Umbilical cord (tissue), 2 donors: ENCODE results near the gene BACH2. TPM values are rescaled to one million over a fixed set of nuclear protein-coding genes. Genes with fewer than 3 reads are reported as not detected.
A peak's percentile ranks its signal among the peaks of the same experiment; 100 is the strongest.
"Not testable (repeated sequence)": the region's sequence is repeated elsewhere in the genome, so short reads cannot be mapped to it uniquely, and the experiment has no call there.

ENCODE experiments used
- DNase-seq: peaks from one replicate; pipeline ENCODE4 v3.0.0-alpha.2; 2015; ENCODE audit warnings: low spot score
- total RNA-seq: library from RNA; depleted of rRNA; stranded (reverse); fragments of >200 nt; gene quantifications from one replicate; pipeline ENCODE4 v1.2.3, GENCODE V29; 2014; ENCODE audit warnings: low replicate concordance; ENCODE audit not compliant: insufficient read depth

BACH2 gene
- total RNA-seq, 1 donor from 2014 or later = 7.9 TPM

DNA sequence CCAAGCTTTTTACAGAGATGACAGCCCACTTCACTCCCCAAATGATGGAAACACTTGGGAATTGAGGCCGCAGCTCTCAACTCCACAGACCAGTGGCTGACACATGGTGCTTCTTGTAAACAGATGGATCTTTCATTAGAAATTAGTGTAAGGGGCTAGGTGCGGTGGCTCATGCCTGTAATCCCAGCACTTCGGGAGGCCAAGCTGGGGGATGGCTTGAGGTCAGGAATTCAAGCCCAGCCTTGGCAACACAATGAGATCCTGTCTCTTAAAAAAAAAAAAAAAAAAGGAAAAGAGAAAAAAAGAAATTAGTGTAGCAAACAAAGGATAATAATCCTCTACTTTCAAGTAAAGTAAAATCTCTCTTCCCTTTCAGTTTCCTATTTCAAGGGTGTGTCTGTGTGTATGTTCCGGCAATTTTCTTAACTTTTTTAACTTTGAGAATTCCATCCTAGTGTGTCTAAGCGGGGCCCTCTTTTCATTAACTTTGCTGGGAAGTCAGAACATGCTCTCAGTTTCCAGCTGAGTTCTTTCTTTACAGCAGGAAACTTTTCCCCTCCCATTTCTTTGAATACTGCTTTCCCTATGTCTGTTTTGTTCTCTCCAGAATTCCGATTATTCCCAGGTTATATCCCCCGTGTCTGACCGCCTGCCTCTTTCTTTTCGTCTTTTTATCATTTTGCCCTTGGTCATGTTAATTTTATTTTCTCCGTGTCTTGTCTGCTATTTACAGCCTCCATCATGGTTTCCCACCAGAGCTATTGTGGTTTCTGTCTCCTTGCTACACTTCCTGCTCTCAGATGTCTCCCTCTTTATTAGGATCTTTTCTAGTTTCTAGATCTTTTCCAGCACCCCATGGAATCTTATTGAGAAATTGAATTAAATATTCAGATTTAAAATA, 386.4 kb downstream of the BACH2 start:
- not testable (repeated sequence) for DNase-seq

GRCh38 chr6:89895276-89895874, 401.3 kb downstream of the BACH2 start:
- peak; percentile 76 for DNase-seq

DNA sequence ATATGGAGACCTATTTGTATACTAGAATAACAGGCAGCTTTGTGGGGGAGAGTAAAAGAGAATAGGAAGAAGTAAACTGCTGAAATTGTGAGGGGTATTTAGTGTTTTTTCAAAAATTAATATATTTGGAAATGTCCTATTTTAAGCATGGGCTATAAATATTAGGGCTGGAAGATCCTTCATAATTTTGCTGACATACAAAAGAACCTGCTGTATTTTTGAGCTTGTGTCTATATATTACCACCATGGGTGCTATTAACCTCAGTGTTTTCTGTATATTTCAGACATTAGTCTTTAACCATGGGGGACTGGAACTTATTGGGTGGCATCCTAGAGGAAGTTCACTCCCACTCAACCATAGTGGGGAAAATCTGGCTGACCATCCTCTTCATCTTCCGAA, 402.5 kb downstream of the BACH2 start, which contains the start of gene GJA10:
Gene GJA10 (plus strand): TSS at position 301 of the 400 bp plus-strand sequence. CDS start 0 bp downstream, at position 301.
- no peak for DNase-seq

DNA sequence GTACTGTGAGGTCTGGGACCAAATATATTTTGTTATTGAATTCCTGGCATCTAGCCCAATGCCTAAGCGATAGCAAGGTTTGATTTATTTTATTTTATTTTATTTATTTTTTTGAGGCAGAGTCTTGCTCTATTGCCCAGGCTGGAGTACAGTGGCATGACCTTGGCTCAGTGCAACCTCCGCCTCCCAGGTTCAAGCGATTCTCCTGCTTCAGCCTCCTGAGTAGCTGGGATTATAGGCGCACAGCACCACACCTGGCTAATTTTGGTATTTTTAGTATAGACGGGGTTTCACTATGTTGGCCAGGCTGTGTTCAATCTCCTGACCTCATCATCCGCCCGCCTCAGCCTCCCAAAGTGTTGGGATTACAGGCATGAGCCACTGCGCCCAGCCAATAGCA, 404.1 kb downstream of the BACH2 start:
- DNase-seq = not testable (repeated sequence)

DNA sequence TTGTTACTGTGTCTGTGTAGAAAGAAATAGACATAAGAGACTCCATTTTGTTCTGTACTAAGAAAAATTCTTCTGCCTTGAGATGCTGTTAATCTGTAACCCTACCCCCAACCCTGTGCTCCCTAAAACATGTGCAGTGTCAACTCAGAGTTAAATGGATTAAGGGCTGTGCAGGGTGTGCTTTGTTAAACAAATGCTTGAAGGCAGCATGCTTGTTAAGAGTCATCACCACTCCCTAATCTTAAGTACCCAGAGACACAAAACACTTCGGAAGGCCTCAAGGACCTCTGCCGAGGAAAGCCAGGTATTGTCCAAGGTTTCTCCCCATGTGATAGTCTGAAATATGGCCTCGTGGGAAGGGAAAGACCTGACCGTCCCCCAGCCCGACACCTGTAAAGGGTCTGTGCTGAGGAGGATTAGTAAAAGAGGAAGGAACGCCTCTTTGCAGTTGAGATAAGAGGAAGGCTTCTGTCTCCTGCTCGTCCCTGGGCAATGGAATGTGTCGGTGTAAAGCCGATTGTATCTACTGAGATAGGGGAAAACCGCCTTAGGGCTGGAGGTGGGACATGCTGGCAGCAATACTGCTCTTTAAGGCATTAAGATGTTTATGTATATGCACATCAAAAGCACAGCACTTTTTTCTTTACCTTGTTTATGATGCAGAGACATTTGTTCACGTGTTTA, 405.7 kb downstream of the BACH2 start:
- not testable (repeated sequence) for DNase-seq

GRCh38 chr6:89888871-89889270, 407.8 kb downstream of the BACH2 start:
- DNase-seq = no peak

GRCh38 chr6:89888138-89888514, 408.5 kb downstream of the BACH2 start:
- no peak for DNase-seq

DNA sequence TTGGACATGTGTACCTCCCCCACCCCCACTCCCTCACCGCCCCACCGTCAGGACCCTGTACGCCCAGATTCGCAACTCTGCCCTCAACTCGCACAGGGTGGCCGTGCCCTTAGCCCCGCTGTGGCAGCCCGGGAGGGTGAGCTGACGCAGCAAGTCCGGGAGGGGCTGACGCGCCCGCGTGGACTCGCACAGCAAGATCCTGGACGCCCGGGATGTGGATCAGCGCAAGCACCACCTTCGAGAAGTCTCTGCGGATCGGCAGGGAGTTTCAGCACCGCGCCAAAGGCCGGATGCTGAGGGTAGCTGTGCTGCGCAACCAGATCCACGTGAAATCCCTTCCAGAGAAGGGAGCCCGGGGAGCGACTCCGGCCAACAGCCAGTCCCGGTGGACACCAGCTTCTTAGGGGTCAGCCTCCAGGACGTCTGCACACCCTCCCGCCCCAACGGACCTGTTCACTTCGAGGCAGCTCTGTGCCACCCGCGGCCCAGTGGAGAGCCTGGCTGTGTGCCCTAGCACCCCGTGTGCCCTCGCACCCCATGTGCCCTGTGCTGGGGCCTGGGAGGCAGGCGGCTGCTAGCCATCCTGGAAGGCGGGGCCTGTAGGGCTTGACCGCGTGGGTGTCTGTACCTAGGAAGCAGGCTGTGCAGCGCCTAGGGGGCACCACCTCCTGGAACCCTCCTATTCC, 409.0 kb downstream of the BACH2 start:
- no peak for DNase-seq

- no peak for DNase-seq
Observed at GRCh38 chr6:89886378-89887120, 410.1 kb downstream of the BACH2 start.
